KMS-11 (cell line): ENCODE measurements around the gene KLF15.

Source experiments
- H2AFZ ChIP-seq: fragments of 200-600 bp; sonication (generic); 2 replicates; pipeline ENCODE4 v1.6.1; 2016; ENCODE audit warnings: antibody characterized with exemption, mixed run types, low read depth
- H3K27ac ChIP-seq: fragments of 200-600 bp; sonication (generic); 2 replicates; pipeline ENCODE4 v1.6.1; 2016; ENCODE audit warnings: mild to moderate bottlenecking, mixed run types
- H3K27me3 ChIP-seq: fragments of 200-600 bp; sonication (generic); 2 replicates; pipeline ENCODE4 v1.6.1; 2017; ENCODE audit warnings: mild to moderate bottlenecking, low read depth, mixed run types, moderate library complexity; ENCODE audit not compliant: insufficient read depth
- H3K36me3 ChIP-seq: fragments of 200-600 bp; sonication (generic); 2 replicates; pipeline ENCODE4 v1.6.1; 2017; ENCODE audit warnings: mild to moderate bottlenecking, mixed run types; ENCODE audit not compliant: insufficient read depth
- H3K4me1 ChIP-seq: fragments of 200-600 bp; sonication (generic); 2 replicates; pipeline ENCODE4 v1.6.1; 2016; ENCODE audit warnings: mild to moderate bottlenecking, low read depth, mixed run types; ENCODE audit not compliant: poor library complexity, severe bottlenecking
- H3K4me2 ChIP-seq: fragments of 200-600 bp; sonication (generic); 2 replicates; pipeline ENCODE4 v1.7.0; 2016; ENCODE audit warnings: mild to moderate bottlenecking, mixed run types
- H3K4me3 ChIP-seq: fragments of 200-600 bp; sonication (generic); IDR thresholded peaks from 2 replicates; pipeline ENCODE4 v1.6.1; 2017; ENCODE audit warnings: low read depth, low read length, mixed read lengths; ENCODE audit not compliant: insufficient read depth
- H3K79me2 ChIP-seq: fragments of 200-600 bp; sonication (generic); 2 replicates; pipeline ENCODE4 v1.6.1; 2016; ENCODE audit warnings: low read depth, mixed run types; ENCODE audit not compliant: insufficient read depth
- H3K9ac ChIP-seq: fragments of 200-600 bp; sonication (generic); 2 replicates; pipeline ENCODE4 v1.6.1; 2016; ENCODE audit warnings: mild to moderate bottlenecking, mixed run types
- H4K20me1 ChIP-seq: fragments of 200-600 bp; sonication (generic); 2 replicates; pipeline ENCODE4 v1.6.1; 2016; ENCODE audit warnings: mild to moderate bottlenecking, mixed run types; ENCODE audit not compliant: insufficient read depth
- TF ChIP-seq, protein P1 (sequence below): fragments of 200-600 bp; sonication (generic); conservative IDR thresholded peaks from 2 replicates; pipeline ENCODE4 v1.6.1; 2017; ENCODE audit warnings: low read depth, mild to moderate bottlenecking, antibody characterized with exemption, low read length, moderate library complexity, mixed read lengths

Gene KLF15

GRCh38 chr3:126381966-126382365 lies 24.8 kb upstream of the KLF15 start:
- Histone ChIP-seq H3K9ac (no peak overlapping the region), H3K4me1 (no peaks in the 10 kb centered on the region)
- TF ChIP-seq, protein P1, sequence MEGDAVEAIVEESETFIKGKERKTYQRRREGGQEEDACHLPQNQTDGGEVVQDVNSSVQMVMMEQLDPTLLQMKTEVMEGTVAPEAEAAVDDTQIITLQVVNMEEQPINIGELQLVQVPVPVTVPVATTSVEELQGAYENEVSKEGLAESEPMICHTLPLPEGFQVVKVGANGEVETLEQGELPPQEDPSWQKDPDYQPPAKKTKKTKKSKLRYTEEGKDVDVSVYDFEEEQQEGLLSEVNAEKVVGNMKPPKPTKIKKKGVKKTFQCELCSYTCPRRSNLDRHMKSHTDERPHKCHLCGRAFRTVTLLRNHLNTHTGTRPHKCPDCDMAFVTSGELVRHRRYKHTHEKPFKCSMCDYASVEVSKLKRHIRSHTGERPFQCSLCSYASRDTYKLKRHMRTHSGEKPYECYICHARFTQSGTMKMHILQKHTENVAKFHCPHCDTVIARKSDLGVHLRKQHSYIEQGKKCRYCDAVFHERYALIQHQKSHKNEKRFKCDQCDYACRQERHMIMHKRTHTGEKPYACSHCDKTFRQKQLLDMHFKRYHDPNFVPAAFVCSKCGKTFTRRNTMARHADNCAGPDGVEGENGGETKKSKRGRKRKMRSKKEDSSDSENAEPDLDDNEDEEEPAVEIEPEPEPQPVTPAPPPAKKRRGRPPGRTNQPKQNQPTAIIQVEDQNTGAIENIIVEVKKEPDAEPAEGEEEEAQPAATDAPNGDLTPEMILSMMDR, result no peak

GRCh38 chr3:126380011-126380768 lies 23.0 kb upstream of the KLF15 start:
- Histone ChIP-seq H3K4me2 (no peak overlapping the region), H2AFZ (no peak overlapping the region), H3K4me1 (no peaks in the 10 kb centered on the region), H3K79me2 (no peaks in the 10 kb centered on the region), H3K27me3 (no peaks in the 10 kb centered on the region), H3K9ac (no peak overlapping the region), H3K4me3 (no peak overlapping the region), H3K36me3 (no peaks in the 10 kb centered on the region), H4K20me1 (no peaks in the 10 kb centered on the region), H3K27ac (no peak overlapping the region)
- TF ChIP-seq, protein P1, result no peak

More at GRCh38 chr3:126381966-126382365, 24.8 kb upstream of the KLF15 start:
- Histone ChIP-seq H2AFZ (no peak overlapping the region), H3K36me3 (no peaks in the 10 kb centered on the region), H3K4me2 (no peak overlapping the region), H3K27me3 (no peaks in the 10 kb centered on the region), H4K20me1 (no peaks in the 10 kb centered on the region), H3K27ac (no peak overlapping the region), H3K79me2 (no peaks in the 10 kb centered on the region), H3K4me3 (no peak overlapping the region)

DNA sequence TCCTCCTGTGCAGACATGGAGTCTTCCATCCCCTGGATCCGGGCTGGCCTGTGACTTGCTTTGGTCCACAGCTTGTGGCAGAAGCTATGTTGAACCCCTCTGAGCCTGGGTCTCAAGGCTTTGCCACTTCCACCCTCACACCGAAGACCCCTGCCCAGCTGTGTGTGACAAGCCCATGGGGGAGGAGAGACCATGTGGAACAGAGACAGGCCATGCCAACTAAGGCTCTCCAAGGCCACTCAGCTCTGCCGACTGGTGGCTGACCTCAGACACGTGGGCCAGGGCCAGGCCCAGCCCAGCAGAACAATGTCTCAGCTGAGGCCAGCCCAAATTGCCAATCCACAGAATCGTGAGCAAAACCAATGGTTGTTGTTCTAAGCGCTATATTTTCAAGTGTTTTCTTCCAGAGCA lies 21.1 kb upstream of the KLF15 start:
- Histone ChIP-seq H3K4me1 (no peaks in the 10 kb centered on the region), H4K20me1 (no peaks in the 10 kb centered on the region), H3K79me2 (no peaks in the 10 kb centered on the region), H3K4me3 (no peak overlapping the region), H3K4me2 (no peak overlapping the region), H3K36me3 (no peaks in the 10 kb centered on the region), H2AFZ (no peak overlapping the region), H3K9ac (no peak overlapping the region), H3K27ac (no peak overlapping the region), H3K27me3 (no peaks in the 10 kb centered on the region)
- TF ChIP-seq, protein P1, result no peak

GRCh38 chr3:126377211-126377610 lies 20.0 kb upstream of the KLF15 start:
- Histone ChIP-seq H4K20me1 (no peaks in the 10 kb centered on the region), H3K79me2 (no peaks in the 10 kb centered on the region), H3K9ac (no peak overlapping the region), H3K27me3 (no peaks in the 10 kb centered on the region), H3K27ac (no peak overlapping the region), H3K4me2 (no peak overlapping the region), H3K4me3 (no peak overlapping the region), H3K36me3 (no peaks in the 10 kb centered on the region), H3K4me1 (no peaks in the 10 kb centered on the region), H2AFZ (no peak overlapping the region)
- TF ChIP-seq, protein P1, result no peak
